ENCODE measurements around the gene LYPD1. TPM values are rescaled to one million over a fixed set of nuclear protein-coding genes. Genes with fewer than 3 reads are reported as not detected.

LYPD1 gene
- total RNA-seq (2021; ENCODE audit: unreplicated experiment) (not detected), Bru-seq, nascent RNA (percentile 3 among the genes with signal in this experiment), BruChase-seq, experiment 1, labeled RNA remaining after a 6-hour chase (percentile 4 among the genes with signal in this experiment), BruChase-seq, experiment 2, labeled RNA remaining after a 2-hour chase (percentile 3 among the genes with signal in this experiment)
- polyA plus RNA-seq (2012): 0.06 and 0.17 TPM in 2 replicates
- long read RNA-seq: 0 reads

GRCh38 chr2:132669908-132670495, at the start of gene LYPD1:
TSS of gene LYPD1 (minus strand) at chr2:132670205. CDS start at chr2:132669932, 273 bp downstream.
- Histone ChIP-seq H3K27me3 (ENCODE audit: insufficient read depth, low read length) (peaks cover 69% of the 10 kb centered on the region), H3K9me2 (ENCODE audit: insufficient read depth) (no peaks in the 10 kb centered on the region), H3K4me2 (ENCODE audit: low read length) (peak within 1 kb of the TSS; percentile 47), H3K4me1 (ENCODE audit: control insufficient read depth in 1 of 2, insufficient read depth in 2 of 2, low read length in 2 of 2) (peaks cover 10 to 18% of the 10 kb centered on the region in 2 experiments), H3K79me2 (ENCODE audit: insufficient read depth, low read length) (no peaks in the 10 kb centered on the region), H4K20me1 (ENCODE audit: insufficient read depth) (no peaks in the 10 kb centered on the region), H3K4me3 (replicated peaks in 1 of 2; ENCODE audit: low read depth in 1 of 2, low read length in 2 of 2) (peak within 1 kb of the TSS; percentile 6 to 17; a peak in 2 of 4 replicates), H2AFZ (ENCODE audit: low read depth, low read length, poor library complexity, severe bottlenecking) (no peak within 1 kb of the TSS), H3K9me3 (ENCODE audit: control insufficient read depth in 1 of 2, insufficient read depth in 1 of 2, low read depth in 1 of 2, low read length in 2 of 2) (no peaks in the 10 kb centered on the region), H3K36me3 (ENCODE audit: control insufficient read depth in 1 of 2, insufficient read depth in 2 of 2, low read length in 2 of 2) (no peaks in the 10 kb centered on the region), H3K27ac (ENCODE audit: low read depth, low read length) (no peak within 1 kb of the TSS), H3K9ac (ENCODE audit: low read length) (no peak within 1 kb of the TSS)
- RAD21 ChIA-PET (ENCODE audit: low non-redundant PET in 1 of 2, low total read pairs in 2 of 2, uncharacterized antibody in 2 of 2, unreplicated experiment in 2 of 2): no interaction called here
- DNase-seq (ENCODE audit: low read depth, low spot score) (no peak), ATAC-seq (peak; percentile 32)
- BruUV-seq (replicated peaks): no TSS peak
- POLR2A ChIA-PET: no interaction called here
- intact Hi-C loops (cut with micrococcal nuclease): loop anchor here (10.0 kb wide), 2 partner anchors 505 to 1175 kb away; no protein-coding TSS in a partner anchor
- CTCF ChIA-PET: no interaction called here
- TF ChIP-seq ATF3 (IDR thresholded peaks at IDR 0.05) (no peak), ZNF274 (IDR thresholded peaks at IDR 0.05; ENCODE audit: low read depth, low read length) (no peak), ELF1 (IDR thresholded peaks at IDR 0.05; ENCODE audit: borderline replicate concordance, low read depth) (no peak), EGR1 (IDR thresholded peaks at IDR 0.05; ENCODE audit: low read depth) (no peak), YY1 (IDR thresholded peaks at IDR 0.05; ENCODE audit: extremely low read depth, insufficient replicate concordance, low read depth, low read length) (no peak), EZH2 (IDR thresholded peaks at IDR 0.05) (no peak)

GRCh38 chr2:132719480-132719879, 49.5 kb upstream of the LYPD1 start:
- Histone ChIP-seq H3K4me2 (ENCODE audit: low read length) (no peak overlapping the region), H3K4me1 (ENCODE audit: control insufficient read depth in 1 of 2, insufficient read depth in 2 of 2, low read length in 2 of 2) (no peaks in the 10 kb centered on the region), H3K9me3 (ENCODE audit: control insufficient read depth in 1 of 2, insufficient read depth in 1 of 2, low read depth in 1 of 2, low read length in 2 of 2) (no peaks in the 10 kb centered on the region), H4K20me1 (ENCODE audit: insufficient read depth) (no peaks in the 10 kb centered on the region), H3K27me3 (ENCODE audit: insufficient read depth, low read length) (peaks cover 14% of the 10 kb centered on the region), H3K4me3 (replicated peaks in 1 of 2; ENCODE audit: low read depth in 1 of 2, low read length in 2 of 2) (no peak overlapping the region), H3K9ac (ENCODE audit: low read length) (no peak overlapping the region), H2AFZ (ENCODE audit: low read depth, low read length, poor library complexity, severe bottlenecking) (no peak overlapping the region), H3K27ac (ENCODE audit: low read depth, low read length) (no peak overlapping the region), H3K36me3 (ENCODE audit: control insufficient read depth in 1 of 2, insufficient read depth in 2 of 2, low read length in 2 of 2) (no peaks in the 10 kb centered on the region), H3K79me2 (ENCODE audit: insufficient read depth, low read length) (no peaks in the 10 kb centered on the region), H3K9me2 (ENCODE audit: insufficient read depth) (no peaks in the 10 kb centered on the region)
- CTCF ChIA-PET: no interaction called here
- intact Hi-C loops (cut with micrococcal nuclease): no loop called here
- no TSS peak for BruUV-seq (replicated peaks)
- POLR2A ChIA-PET: no interaction called here
- no peak for ATAC-seq
- RAD21 ChIA-PET (ENCODE audit: low non-redundant PET in 1 of 2, low total read pairs in 2 of 2, uncharacterized antibody in 2 of 2, unreplicated experiment in 2 of 2): no interaction called here
- no peak for DNase-seq (ENCODE audit: low read depth, low spot score)
- TF ChIP-seq CBX3 (IDR thresholded peaks at IDR 0.05; ENCODE audit: low read depth) (no peak), FOSL1 (IDR thresholded peaks at IDR 0.05; ENCODE audit: low read depth) (no peak), TCF7L2 (IDR thresholded peaks at IDR 0.05; ENCODE audit: borderline replicate concordance, extremely low read depth, insufficient read depth, insufficient read length) (no peak), SRF (IDR thresholded peaks at IDR 0.05; ENCODE audit: low read depth) (no peak), REST (IDR thresholded peaks at IDR 0.05; ENCODE audit: low read depth) (no peak), ZFX (IDR thresholded peaks at IDR 0.05) (no peak), SP1 (IDR thresholded peaks at IDR 0.05; ENCODE audit: low read depth) (no peak), YY1 (IDR thresholded peaks at IDR 0.05; ENCODE audit: extremely low read depth, insufficient replicate concordance, low read depth, low read length) (no peak), EZH2phosphoT487 (IDR thresholded peaks at IDR 0.05; ENCODE audit: borderline replicate concordance) (no peak)
